Fibroblast of lung (primary cell): ENCODE results near the gene PKIG. TPM values are rescaled to one million over a fixed set of nuclear protein-coding genes. Genes with fewer than 3 reads are reported as not detected.

ENCODE experiments used
- DNase-seq, 2 donors: peaks; one replicate each; pipeline versions ENCODE4 v3.0.0 to v3.0.0-alpha.2; 2010; ENCODE audit warnings: low read depth in 2 of 2
- H2AFZ ChIP-seq: 2 replicates; pipeline ENCODE4 v1.5.1; 2012; ENCODE audit warnings: low read length, control low read depth, inconsistent platforms
- H3K27ac ChIP-seq: 2 replicates; pipeline ENCODE4 v1.5.1; 2011; ENCODE audit warnings: low read length, control low read depth; ENCODE audit not compliant: insufficient read depth
- H3K27me3 ChIP-seq: 2 replicates; pipeline ENCODE4 v1.5.1; 2011; ENCODE audit warnings: mild to moderate bottlenecking, low read length; ENCODE audit not compliant: control insufficient read depth, insufficient read depth
- H3K36me3 ChIP-seq: 2 replicates; pipeline ENCODE4 v1.5.1; 2011; ENCODE audit warnings: low read length; ENCODE audit not compliant: control insufficient read depth, insufficient read depth
- H3K4me1 ChIP-seq: 2 replicates; pipeline ENCODE4 v1.5.1; 2011; ENCODE audit warnings: low read length; ENCODE audit not compliant: control insufficient read depth, insufficient read depth; ENCODE audit errors: extremely low read depth
- H3K4me2 ChIP-seq: 2 replicates; pipeline ENCODE4 v1.5.1; 2011; ENCODE audit warnings: low read length, control low read depth; ENCODE audit not compliant: insufficient read depth; ENCODE audit errors: extremely low read depth
- H3K4me3 ChIP-seq, 4 experiments: fragments of 200-600 bp in 1 of 4; sonication (generic) in 1 of 4; replicated peaks in 1 of 4; 2 replicates each; pipeline ENCODE4 v1.5.1; 2011 to 2016; ENCODE audit warnings: low read length in 4 of 4, low read depth in 3 of 4, mild to moderate bottlenecking in 3 of 4, control low read depth in 2 of 4, inconsistent platforms in 1 of 4, mixed read lengths in 1 of 4; ENCODE audit not compliant: insufficient read depth in 1 of 4; ENCODE audit errors: control extremely low read depth in 1 of 4
- H3K79me2 ChIP-seq: 2 replicates; pipeline ENCODE4 v1.5.1; 2012; ENCODE audit warnings: mild to moderate bottlenecking, low read length, inconsistent platforms; ENCODE audit not compliant: control insufficient read depth, insufficient read depth
- H3K9ac ChIP-seq: 2 replicates; pipeline ENCODE4 v1.5.1; 2011; ENCODE audit warnings: mild to moderate bottlenecking, low read length, control low read depth; ENCODE audit not compliant: insufficient read depth
- H3K9me3 ChIP-seq: 2 replicates; pipeline ENCODE4 v1.5.1; 2012; ENCODE audit warnings: low read depth, low read length; ENCODE audit not compliant: control insufficient read depth, insufficient read depth
- H4K20me1 ChIP-seq: 2 replicates; pipeline ENCODE4 v1.5.1; 2011; ENCODE audit warnings: low read length; ENCODE audit not compliant: control insufficient read depth, insufficient read depth; ENCODE audit errors: extremely low read depth
- CTCF ChIP-seq, 2 donors: IDR thresholded peaks in 1 of 2; conservative IDR thresholded peaks in 1 of 2; 1 replicate in 1 of 2; 2 replicates in 1 of 2; pipeline ENCODE4 v1.5.1; 2011 to 2012; ENCODE audit warnings: low read length in 2 of 2, control low read depth in 1 of 2, inconsistent platforms in 1 of 2, low read depth in 1 of 2, mild to moderate bottlenecking in 1 of 2
- EZH2 ChIP-seq: IDR thresholded peaks from 2 replicates; pipeline ENCODE4 v1.5.1; 2012; ENCODE audit warnings: low read length, control low read depth, mild to moderate bottlenecking; ENCODE audit errors: missing control alignments
- polyA plus RNA-seq, 2 donors: library from polyadenylated mRNA; depleted of rRNA in 1 of 2; stranded (reverse) in 1 of 2; unstranded in 1 of 2; fragments of >200 nt; gene quantifications; 2 replicates each; pipeline ENCODE4 v1.2.1, GENCODE V29; 2011 to 2012; ENCODE audit warnings: missing spikeins in 1 of 2
- total RNA-seq: library from RNA; depleted of rRNA; stranded (reverse); fragments of >200 nt; gene quantifications from 2 replicates; pipeline ENCODE4 v1.2.1, GENCODE V29; 2014

The PKIG gene
- total and polyA plus RNA-seq, 2 donors (not counting 1 experiment from before 2014, with no cell fraction given): 192 to 234 TPM

DNA sequence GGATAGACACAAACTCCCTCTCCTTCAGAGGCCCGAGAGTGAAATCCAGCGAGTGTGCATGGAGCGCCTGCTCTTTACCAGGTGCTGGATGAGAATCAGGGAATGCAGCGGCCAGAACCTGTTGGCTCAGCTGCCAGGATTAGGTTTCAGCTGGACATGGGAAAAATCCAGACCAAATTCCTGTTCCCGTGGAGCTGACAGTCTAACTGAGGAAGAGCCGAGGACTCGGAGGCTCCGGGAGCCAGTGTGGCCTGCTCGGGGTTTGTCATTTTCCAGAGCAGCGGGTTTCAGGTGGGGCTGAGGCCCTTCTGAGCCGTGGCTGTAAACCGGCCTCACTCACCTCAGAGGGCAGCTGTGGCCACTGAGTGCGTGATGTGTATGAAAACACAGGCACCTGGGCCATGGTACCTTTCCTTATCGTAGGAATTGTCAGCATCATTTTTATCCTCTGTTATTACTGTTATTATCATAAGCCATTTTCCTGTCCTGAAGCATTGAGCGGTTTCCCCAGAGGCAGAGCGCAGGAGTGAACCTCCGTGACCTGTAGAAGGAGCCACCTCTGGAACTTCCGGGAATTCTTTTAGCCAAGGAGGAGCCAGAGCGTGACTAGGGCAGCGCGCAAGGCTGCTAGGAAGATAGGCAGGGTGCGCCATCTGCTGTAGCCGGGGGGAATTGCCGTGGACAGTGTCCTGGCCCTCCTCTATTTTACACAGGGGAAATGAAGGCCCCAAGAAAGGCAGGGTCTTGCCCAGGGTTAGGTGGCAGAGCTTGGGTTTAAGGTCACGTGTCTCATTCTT lies 27.3 kb downstream of the PKIG start:
- H2AFZ ChIP-seq: peak overlapping the region; percentile 14
- peak overlapping the region; percentile 37 for H3K9ac ChIP-seq
- H3K27me3 ChIP-seq: no peaks in the 10 kb centered on the region
- peaks cover 12% of the 10 kb centered on the region for H3K4me1 ChIP-seq
- no peaks in the 10 kb centered on the region for H4K20me1 ChIP-seq
- peak overlapping the region; percentile 70 for H3K27ac ChIP-seq
- peak overlapping the region in 1 of 4 experiments; percentile 21 for H3K4me3 ChIP-seq
- no peaks in the 10 kb centered on the region for H3K9me3 ChIP-seq
- DNase-seq: peak; percentile 73 to 79
- peak overlapping the region; percentile 75 for H3K4me2 ChIP-seq
- H3K36me3 ChIP-seq: peaks cover 8% of the 10 kb centered on the region
- H3K79me2 ChIP-seq: peaks cover 4% of the 10 kb centered on the region
- peak; percentile 99 to 100 for TF ChIP-seq CTCF (conservative IDR thresholded peaks at IDR 0.05 in 1 of 2, IDR thresholded peaks at IDR 0.05 in 1 of 2; ENCODE audit: low read depth in 1 of 2, low read length in 2 of 2)
- no peak for TF ChIP-seq EZH2

DNA sequence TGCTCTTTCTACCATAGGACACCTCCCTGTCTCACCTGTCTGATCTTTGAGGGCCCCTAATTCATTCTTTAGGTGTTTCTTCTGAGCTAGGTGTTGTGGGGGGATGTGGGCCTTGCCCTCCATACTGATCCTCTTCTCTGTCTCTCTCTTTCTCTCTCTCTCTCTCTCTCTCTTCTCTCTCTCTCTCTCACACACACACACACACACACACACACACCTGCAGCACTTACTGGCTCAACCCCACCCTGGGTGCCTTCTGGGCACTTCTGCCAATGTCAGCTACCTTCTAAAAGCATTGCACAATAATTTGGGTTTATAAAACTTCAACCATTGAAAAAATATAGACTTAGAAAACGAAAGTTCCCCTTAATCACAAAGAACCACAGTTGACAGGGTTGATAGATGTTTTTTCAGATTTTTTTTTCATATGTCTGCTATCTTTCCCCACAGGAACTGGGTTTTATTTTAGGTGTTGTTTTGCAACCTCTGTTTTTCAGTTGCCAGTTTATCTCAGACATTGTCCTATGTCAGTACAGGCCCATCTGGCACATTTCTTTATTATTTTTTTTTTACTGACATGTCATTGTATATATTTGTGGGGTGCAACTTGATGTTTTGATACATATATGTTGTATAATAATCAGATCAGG lies 28.1 kb downstream of the PKIG start:
- Histone ChIP-seq H3K27ac (no peak overlapping the region), H3K27me3 (no peaks in the 10 kb centered on the region), H3K36me3 (peaks cover 10% of the 10 kb centered on the region), H3K4me3 (no peak overlapping the region), H3K4me1 (peaks cover 12% of the 10 kb centered on the region), H3K79me2 (peaks cover 4% of the 10 kb centered on the region), H3K9ac (no peak overlapping the region), H2AFZ (no peak overlapping the region), H4K20me1 (no peaks in the 10 kb centered on the region), H3K9me3 (no peaks in the 10 kb centered on the region), H3K4me2 (no peak overlapping the region)
- TF ChIP-seq CTCF (conservative IDR thresholded peaks at IDR 0.05 in 1 of 2, IDR thresholded peaks at IDR 0.05 in 1 of 2; ENCODE audit: low read depth in 1 of 2, low read length in 2 of 2) (no peak), EZH2 (no peak)
- no peak for DNase-seq

DNA sequence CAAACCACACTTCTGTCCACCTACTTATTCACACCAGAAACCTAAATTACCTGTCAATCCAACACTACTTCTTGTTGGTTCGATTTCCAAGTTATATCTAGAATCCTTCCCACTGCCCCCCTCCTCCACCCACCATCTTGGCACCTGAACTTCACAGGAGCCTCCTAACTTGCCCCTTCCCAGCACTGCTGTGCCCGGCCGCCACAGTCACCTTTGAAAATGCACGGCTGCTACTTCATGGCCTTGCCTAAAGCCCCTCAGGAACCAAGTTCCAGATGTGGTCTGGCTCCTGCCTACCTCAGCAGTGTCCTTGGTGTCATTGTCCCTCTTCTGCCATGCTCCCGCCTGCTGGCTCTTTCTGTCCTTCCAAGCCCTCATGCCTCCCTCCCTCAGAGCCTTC lies 31.2 kb downstream of the PKIG start:
- no peak overlapping the region for H3K27ac ChIP-seq
- TF ChIP-seq EZH2 (no peak), CTCF (conservative IDR thresholded peaks at IDR 0.05 in 1 of 2, IDR thresholded peaks at IDR 0.05 in 1 of 2; ENCODE audit: low read depth in 1 of 2, low read length in 2 of 2) (no peak)
- no peak overlapping the region for H3K4me2 ChIP-seq

More for the DNA sequence above, 31.2 kb downstream of the PKIG start:
- no peak overlapping the region for H3K4me3 ChIP-seq
- no peak for DNase-seq
- H4K20me1 ChIP-seq: no peaks in the 10 kb centered on the region
- H3K9ac ChIP-seq: no peak overlapping the region
- H3K9me3 ChIP-seq: no peaks in the 10 kb centered on the region
- peaks cover 13% of the 10 kb centered on the region for H3K4me1 ChIP-seq
- H3K27me3 ChIP-seq: no peaks in the 10 kb centered on the region
- no peak overlapping the region for H2AFZ ChIP-seq
- peaks cover 4% of the 10 kb centered on the region for H3K79me2 ChIP-seq
- peaks cover 33% of the 10 kb centered on the region for H3K36me3 ChIP-seq
